RWPE1 (cell line): Measurements from ENCODE around the gene HBD.

Source experiments
- CTCF ChIA-PET: fragments of 350-600 bp; sonication (Branson Sonifier 250); formaldehyde crosslinking; extraction: SDS; loops from one replicate; lab custom pipeline; 2021; lab: Yijun Ruan, JAX
- POLR2A ChIA-PET: fragments of 400-600 bp; formaldehyde crosslinking; extraction: SDS; loops from one replicate; lab custom pipeline; 2020; ENCODE audit warnings: antibody characterized with exemption; ENCODE audit not compliant: low non-redundant PET; lab: Yijun Ruan, JAX
- DNase-seq: peaks from one replicate; pipeline ENCODE4 v3.0.0; 2012; ENCODE audit warnings: low spot score
- H3K27ac ChIP-seq: fragments of 450-650 bp; 2 replicates; pipeline ENCODE4 v1.5.1; 2017
- CTCF ChIP-seq: fragments of 450-650 bp; conservative IDR thresholded peaks from 2 replicates; pipeline ENCODE4 v1.5.1; 2017; ENCODE audit warnings: low read depth, mild to moderate bottlenecking

HBD gene

GRCh38 chr11:5200582-5200981 lies 33.7 kb downstream of the HBD start, which contains the start of gene OR51V1:
Gene OR51V1, minus strand, starts transcription at chr11:5200682. Its CDS starts 0 bp downstream, at chr11:5200682.
- ChIA-PET CTCF (interaction anchor here (0.6 kb wide), 1 partner anchor 609 kb away, joined by 3 read pairs; no protein-coding TSS in a partner anchor), POLR2A (no interaction called here)
- H3K27ac ChIP-seq, result no peak within 1 kb of the TSS
- DNase-seq, result no peak
- no peak for TF ChIP-seq CTCF

GRCh38 chr11:5198285-5198684 lies 36.0 kb downstream of the HBD start:
- no peak for DNase-seq

DNA sequence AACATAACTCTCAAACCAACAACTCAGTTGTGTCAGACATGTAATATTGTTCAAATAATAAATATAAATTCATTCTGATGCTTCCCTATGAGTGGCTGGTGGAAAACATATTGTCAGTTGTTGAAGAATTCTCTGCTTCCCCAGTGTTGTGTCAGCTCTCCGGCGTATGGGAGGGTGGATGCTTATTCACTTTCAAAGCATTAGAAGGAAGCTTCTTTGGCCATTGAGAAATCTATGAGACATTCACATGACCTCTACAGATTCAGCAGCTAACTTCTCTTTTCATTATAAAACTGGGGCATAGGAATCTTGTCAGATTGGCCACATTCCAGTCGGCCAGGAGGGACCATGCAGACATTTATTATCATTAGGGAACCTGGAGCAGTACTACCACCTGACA lies 36.7 kb downstream of the HBD start:
- POLR2A ChIA-PET, result no interaction called here
- no peak for DNase-seq
- CTCF ChIA-PET, result no interaction called here
- no peak overlapping the region for H3K27ac ChIP-seq
- TF ChIP-seq CTCF, result no peak

More at GRCh38 chr11:5198285-5198684, 36.0 kb downstream of the HBD start:
- POLR2A ChIA-PET, result no interaction called here
- CTCF ChIA-PET, result no interaction called here
- TF ChIP-seq CTCF, result no peak
- H3K27ac ChIP-seq, result no peak overlapping the region

GRCh38 chr11:5196731-5197130 lies 37.6 kb downstream of the HBD start:
- ChIA-PET POLR2A (no interaction called here), CTCF (interaction anchor here (0.6 to 0.8 kb wide), 2 partner anchors 605 to 639 kb away, joined by 3 to 5 read pairs; no protein-coding TSS in a partner anchor)
- TF ChIP-seq CTCF, result no peak
- no peak overlapping the region for H3K27ac ChIP-seq
- DNase-seq, result no peak

- DNase-seq, result no peak
- CTCF ChIA-PET, result no interaction called here
- POLR2A ChIA-PET, result no interaction called here
- TF ChIP-seq CTCF, result no peak
- H3K27ac ChIP-seq, result no peak overlapping the region
These were observed 38.2 kb downstream of the HBD start for GRCh38 chr11:5196067-5196466.

DNA sequence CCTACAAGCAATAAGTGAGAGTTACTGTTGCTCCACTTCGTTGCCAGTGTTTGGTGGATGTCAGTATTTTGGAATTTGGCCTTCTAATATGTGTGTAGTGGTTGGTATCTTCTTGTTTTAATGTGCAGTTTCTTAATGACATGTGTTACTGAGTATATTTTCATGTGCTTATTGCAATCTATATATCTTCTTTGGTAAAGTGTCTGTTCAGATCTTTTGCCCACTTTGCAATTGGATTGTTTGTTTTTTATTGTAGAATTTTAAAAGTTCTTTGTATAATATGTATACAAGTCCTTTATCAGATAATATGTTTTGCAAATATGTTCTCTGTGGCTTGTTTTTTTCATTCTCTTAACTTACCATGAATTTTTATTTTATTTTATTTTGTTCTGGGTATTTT lies 41.5 kb downstream of the HBD start:
- no peak for DNase-seq
- ChIA-PET CTCF (no interaction called here), POLR2A (no interaction called here)
- TF ChIP-seq CTCF, result no peak
- no peak overlapping the region for H3K27ac ChIP-seq
